Dermis blood vessel endothelial cell (primary cell): ENCODE measurements around the gene TBC1D21. TPM values are rescaled to one million over a fixed set of nuclear protein-coding genes. Genes with fewer than 3 reads are reported as not detected.

ENCODE experiments used
- DNase-seq: peaks from one replicate; pipeline ENCODE4 v3.0.0; 2010
- total RNA-seq: library from RNA; depleted of rRNA; stranded (reverse); fragments of >200 nt; gene quantifications from 2 replicates; pipeline ENCODE4 v1.2.3, GENCODE V29; 2014

The TBC1D21 gene
- total RNA-seq, 1 donor from 2014 or later = not detected

DNA sequence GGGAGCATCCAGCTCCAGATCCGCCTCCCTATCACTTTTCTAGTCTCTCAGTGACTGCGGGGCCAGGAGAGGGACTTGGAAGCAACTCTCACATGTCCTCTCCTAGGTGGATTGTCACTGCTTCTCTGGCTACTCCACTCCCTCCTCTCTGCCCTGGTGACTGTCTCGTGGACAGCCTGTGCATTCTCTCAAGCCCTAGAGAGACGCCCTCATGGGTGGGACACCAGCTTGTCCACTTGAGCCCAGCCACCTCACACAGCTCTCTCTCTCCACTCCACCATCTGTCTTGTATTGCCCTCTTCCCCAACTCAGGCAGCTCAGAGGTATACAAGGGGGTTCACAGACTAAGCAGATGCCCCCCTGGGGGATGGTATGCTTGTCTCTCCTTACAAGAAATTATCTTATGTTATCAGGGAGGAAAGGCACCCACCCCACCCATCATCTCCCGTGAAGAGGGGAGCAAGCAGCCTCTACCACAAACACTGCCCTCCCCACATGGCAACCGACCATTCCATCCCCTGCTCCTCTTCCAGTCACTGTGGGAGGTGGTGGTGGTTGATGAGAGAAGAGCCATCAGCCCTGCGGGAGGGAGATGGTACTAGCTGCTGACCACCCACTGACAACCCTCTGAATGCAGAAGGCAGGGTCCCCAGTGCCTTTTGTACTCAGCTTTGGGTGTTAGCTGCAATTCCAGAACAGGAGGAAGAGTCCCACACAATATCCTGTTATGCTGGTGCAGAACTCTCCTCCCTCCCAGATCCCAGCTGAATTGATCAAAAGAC is 37.3 kb downstream of the TBC1D21 start:
- DNase-seq = no peak

DNA sequence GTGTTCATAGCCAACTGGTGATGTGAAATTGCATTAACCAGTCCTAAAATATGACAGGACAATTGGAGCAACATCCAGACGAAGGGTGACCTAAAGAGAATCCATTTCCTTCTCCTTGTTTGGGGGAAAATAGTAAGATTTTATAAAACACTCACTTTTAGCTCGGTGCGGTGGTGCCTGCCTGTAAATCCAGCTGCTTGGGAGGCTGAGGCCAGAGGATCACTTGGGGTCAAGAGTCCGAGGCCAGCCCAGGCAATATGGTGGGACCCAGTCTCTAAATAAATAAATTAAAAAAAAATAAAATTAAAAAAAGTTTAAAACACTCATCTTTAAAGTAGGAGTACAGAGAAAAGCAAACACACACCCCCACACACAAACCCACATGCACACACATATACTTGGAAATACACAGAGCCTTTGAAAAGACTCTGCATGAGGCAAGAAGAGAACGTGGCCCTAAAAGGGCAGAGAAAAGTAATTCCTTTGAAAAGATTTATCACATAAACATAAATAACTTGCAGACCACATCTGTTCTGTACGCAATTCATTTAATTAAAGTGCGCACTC is 38.7 kb downstream of the TBC1D21 start:
- no peak for DNase-seq

DNA sequence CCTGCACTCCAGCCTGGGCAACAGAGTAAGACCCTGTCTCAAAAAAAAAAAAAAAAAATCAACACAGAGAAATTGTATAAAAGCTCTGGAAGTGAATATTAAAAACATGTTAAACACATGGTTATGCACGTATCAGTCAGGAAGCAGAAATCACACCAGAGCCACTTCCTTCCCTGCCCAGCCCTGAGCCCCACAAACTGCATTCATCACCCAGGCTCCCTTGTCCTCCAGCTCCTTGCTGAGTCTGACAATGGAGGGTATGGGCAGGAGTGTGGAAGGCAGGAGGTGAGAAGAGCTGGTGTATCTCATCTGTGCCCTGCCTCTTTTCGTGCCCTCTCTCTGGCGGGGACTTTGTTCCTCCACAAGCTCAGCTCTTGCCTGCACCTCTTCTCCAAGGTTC is 40.8 kb downstream of the TBC1D21 start:
- DNase-seq = no peak

GRCh38 chr15:73915082-73915481 is 41.7 kb downstream of the TBC1D21 start:
- no peak for DNase-seq

- no peak for DNase-seq
These were observed 45.4 kb downstream of the TBC1D21 start for GRCh38 chr15:73918784-73919183.

DNA sequence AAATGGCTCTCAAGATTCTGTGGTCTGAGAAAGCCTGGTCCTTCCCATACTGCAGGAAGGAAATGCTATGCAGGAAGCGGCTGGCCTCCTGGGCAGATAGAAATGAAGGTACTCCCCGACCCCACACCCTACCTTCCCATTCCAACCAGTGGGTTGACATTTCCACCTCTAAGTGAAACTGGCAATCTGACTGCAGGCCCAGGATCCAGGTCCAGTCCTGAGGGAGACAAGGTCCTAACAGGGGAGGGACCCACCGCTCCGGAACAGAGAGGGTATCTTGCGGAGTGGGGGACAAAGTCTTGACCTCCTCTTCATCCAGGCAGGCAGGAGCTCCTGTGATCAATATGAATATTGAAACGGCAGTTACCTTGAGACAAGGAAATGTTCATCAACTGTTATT is 46.3 kb downstream of the TBC1D21 start:
- DNase-seq = no peak

- DNase-seq = no peak
These were observed 48.0 kb downstream of the TBC1D21 start for GRCh38 chr15:73921254-73921925.

DNA sequence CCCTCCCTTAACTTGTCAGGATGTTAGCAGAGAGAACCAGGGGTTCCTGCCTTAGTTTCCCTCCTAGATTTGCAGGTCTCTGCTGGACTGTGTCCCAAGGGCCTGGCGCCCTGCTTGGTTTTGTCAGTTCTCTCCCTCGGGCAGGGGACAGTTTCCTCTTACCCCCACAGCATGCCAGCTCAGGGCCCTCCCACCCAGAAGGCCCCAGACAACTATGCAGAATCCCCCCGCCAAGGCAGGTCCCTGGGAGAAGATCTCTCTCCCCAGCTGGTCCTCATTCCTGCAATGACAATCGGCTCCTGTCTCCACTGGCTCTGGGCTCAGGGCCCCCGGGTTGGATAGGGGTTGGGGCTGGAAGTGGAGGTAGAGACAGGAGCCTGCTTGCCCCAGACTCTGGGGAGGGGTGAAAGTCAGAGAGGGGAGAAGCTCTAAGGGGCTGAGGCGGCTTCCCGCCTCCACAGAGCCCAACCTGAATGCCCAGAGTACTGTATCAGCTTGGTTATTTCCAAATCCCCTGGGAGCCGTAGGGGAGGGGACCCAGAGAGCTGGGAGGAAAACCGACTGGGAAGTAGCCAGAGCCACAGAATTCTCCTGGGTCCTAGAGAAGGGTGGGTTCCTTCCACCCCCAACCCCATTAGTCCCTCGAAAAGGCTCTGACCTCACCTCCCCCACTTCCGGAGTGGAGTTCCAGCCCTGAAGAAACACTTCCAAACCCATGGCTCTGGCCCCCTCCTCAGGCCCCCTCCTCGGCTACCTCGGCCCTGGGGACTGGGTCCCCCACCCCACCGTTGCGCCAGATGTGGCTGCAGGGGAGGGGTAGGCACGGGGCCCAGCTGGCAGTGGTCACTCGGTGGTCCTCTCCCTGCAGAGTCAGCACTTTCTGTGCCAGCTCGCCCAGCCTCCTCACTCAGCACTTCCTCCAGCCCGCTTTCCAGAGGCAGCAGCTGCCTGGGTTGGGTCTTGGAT is 49.1 kb downstream of the TBC1D21 start:
- no peak for DNase-seq

- no peak for DNase-seq
These were observed 49.8 kb downstream of the TBC1D21 start for GRCh38 chr15:73923156-73923487.

GRCh38 chr15:73923488-73924164 is 50.3 kb downstream of the TBC1D21 start:
- no peak for DNase-seq

DNA sequence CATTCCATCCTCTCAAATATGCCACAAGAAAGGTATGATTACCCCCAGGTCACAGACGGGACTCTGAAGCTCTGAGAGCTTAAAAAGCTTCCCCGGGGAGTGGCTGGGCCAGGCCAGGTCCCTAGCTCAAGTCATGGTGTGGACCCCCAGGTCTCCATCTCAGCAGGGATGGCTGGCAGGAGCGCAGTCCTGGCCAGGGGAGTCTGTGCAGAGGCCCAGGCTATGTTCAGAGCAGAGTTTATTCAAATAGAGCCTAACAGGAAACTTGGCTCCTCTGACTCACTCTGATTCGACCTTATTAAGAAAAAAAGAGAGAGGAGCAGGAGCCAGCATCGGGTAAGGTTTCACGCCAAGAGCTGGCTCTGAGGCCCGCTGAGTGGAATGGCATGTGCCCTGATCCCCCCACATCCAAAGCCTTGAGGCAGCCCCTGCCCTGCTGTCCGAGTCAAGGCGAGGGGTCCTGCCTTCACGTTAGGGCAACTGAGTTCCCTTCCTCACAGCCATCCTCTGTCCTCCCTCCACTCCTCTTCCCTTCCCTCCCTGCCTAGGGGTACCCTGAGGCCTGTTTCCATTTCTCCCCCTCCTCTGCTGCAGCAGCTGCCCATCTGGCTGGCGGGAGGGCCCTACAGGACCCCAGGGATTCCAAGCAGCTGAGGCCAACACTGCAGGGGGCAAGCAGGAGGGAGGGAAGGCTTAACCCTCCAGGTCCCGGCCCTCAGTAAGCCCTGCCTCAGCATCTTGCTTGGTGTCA is 51.0 kb downstream of the TBC1D21 start:
- peak; percentile 85 for DNase-seq

GRCh38 chr15:73925848-73926218 is 52.5 kb downstream of the TBC1D21 start:
- DNase-seq = no peak

DNA sequence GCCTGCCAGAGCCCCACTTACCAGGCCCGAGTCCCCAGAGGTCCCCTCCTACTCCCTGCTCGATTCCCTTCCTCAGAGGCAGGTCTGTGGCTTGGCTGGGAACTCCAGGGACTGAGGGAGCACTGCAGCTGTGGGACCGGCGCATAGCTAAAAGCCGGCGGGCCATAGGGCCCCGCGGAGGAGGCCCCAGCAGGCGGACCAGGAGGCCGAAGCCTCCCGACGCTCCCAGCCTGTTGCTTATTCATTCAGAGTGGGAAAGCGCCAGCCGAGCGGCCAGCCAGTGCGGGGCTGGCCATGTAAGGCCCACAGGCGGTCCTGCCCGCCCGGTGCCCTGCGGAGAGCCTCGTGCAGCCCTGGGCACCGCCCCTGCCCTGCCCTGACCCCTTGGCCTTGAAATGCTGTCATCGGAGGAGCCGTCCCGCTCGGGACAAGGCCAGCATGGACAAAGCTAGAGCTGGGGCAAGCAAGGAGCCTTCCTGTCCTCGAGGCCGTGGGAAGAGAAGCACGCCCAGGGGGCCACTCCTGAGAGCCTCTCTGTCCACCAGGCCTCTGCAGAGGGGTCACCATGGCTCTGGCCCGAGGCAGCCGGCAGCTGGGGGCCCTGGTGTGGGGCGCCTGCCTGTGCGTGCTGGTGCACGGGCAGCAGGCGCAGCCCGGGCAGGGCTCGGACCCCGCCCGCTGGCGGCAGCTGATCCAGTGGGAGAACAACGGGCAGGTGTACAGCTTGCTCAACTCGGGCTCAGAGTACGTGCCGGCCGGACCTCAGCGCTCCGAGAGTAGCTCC is 53.0 kb downstream of the TBC1D21 start, which contains the start of gene LOXL1:
TSS of gene LOXL1 (plus strand) at position 244 of the 784 bp plus-strand sequence. CDS start at position 566, 322 bp downstream.
- peak; percentile 71 for DNase-seq

GRCh38 chr15:73927003-73927475 is 53.7 kb downstream of the TBC1D21 start:
- DNase-seq = no peak

GRCh38 chr15:73927476-73928240 is 54.3 kb downstream of the TBC1D21 start:
- DNase-seq = peak; percentile 54

DNA sequence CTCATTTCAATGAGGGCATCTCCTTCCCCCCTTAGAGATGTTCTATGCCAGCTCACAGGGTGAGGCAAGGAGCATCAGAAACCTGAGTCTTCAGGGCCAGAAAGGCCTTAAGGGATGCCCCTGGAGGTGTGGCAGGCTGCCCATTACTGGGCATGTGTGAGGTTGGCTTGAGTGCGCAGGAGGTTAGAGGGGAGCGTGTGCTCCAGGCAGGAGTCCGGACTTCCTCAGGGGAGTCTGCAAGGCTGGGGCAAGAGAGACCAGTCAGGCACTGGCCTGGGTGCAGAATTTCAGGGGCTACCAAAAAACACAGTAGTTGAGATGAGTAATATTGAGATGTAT is 54.8 kb downstream of the TBC1D21 start:
- DNase-seq = no peak

GRCh38 chr15:73928971-73929627 is 55.7 kb downstream of the TBC1D21 start:
- DNase-seq = no peak

- DNase-seq = no peak
These were observed 57.0 kb downstream of the TBC1D21 start for GRCh38 chr15:73930371-73930770.

- no peak for DNase-seq
These were observed 57.5 kb downstream of the TBC1D21 start for GRCh38 chr15:73930790-73931281.
